Measurements from ENCODE around the gene MYH9.
"Not testable (repeated sequence)": the region's sequence is repeated elsewhere in the genome, so short reads cannot be mapped to it uniquely, and the experiment has no call there.

GRCh38 chr22:36424466-36424865 is 36.7 kb upstream of the MYH9 start:
- not testable (repeated sequence) for TF ChIP-seq CTCF (conservative IDR thresholded peaks at IDR 0.05 in 1 of 2, IDR thresholded peaks at IDR 0.05 in 1 of 2; ENCODE audit: extremely low read depth in 1 of 2, insufficient read depth in 1 of 2, low read depth in 1 of 2, low read length in 2 of 2); EZH2 (IDR thresholded peaks at IDR 0.05; ENCODE audit: borderline replicate concordance, low read length)

Measured in mammary epithelial cell (primary cell).